ENCODE measurements around the gene MRPS5. TPM values are rescaled to one million over a fixed set of nuclear protein-coding genes. Genes with fewer than 3 reads are reported as not detected.

Gene MRPS5
- total RNA-seq, 1 donor from 2014 or later, result 60.7 TPM

DNA sequence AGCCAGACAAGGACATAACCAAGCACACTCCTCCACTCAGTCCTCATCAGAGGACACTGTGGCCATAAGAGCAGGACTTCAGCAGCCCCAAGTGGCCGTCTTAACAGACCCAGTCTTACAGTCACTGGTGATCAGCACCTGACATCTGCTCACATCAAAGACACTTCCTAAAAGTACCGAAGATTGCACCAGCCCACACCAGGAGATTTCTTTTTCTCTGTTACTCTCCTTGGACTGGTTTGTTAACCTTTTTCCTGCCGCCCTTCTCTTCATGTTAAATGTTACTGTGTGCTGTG, 44.1 kb downstream of the MRPS5 start:
- no peaks in the 10 kb centered on the region for H3K9me3 Mint-ChIP-seq
- H3K4me1 Mint-ChIP-seq, result peaks cover 19% of the 10 kb centered on the region
- TF ChIP-seq, protein P1, sequence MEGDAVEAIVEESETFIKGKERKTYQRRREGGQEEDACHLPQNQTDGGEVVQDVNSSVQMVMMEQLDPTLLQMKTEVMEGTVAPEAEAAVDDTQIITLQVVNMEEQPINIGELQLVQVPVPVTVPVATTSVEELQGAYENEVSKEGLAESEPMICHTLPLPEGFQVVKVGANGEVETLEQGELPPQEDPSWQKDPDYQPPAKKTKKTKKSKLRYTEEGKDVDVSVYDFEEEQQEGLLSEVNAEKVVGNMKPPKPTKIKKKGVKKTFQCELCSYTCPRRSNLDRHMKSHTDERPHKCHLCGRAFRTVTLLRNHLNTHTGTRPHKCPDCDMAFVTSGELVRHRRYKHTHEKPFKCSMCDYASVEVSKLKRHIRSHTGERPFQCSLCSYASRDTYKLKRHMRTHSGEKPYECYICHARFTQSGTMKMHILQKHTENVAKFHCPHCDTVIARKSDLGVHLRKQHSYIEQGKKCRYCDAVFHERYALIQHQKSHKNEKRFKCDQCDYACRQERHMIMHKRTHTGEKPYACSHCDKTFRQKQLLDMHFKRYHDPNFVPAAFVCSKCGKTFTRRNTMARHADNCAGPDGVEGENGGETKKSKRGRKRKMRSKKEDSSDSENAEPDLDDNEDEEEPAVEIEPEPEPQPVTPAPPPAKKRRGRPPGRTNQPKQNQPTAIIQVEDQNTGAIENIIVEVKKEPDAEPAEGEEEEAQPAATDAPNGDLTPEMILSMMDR (conservative IDR thresholded peaks at IDR 0.05), result no peak
- H3K36me3 Mint-ChIP-seq (ENCODE audit: low read depth), result no peaks in the 10 kb centered on the region
- H3K4me3 Mint-ChIP-seq, result peak overlapping the region; percentile 79
- peaks cover 37% of the 10 kb centered on the region for H3K27me3 Mint-ChIP-seq (ENCODE audit: low read depth)
- DNase-seq (ENCODE audit: low read depth, low spot score), result no peak
- no peak overlapping the region for H3K27ac Mint-ChIP-seq (ENCODE audit: unreplicated experiment)

DNA sequence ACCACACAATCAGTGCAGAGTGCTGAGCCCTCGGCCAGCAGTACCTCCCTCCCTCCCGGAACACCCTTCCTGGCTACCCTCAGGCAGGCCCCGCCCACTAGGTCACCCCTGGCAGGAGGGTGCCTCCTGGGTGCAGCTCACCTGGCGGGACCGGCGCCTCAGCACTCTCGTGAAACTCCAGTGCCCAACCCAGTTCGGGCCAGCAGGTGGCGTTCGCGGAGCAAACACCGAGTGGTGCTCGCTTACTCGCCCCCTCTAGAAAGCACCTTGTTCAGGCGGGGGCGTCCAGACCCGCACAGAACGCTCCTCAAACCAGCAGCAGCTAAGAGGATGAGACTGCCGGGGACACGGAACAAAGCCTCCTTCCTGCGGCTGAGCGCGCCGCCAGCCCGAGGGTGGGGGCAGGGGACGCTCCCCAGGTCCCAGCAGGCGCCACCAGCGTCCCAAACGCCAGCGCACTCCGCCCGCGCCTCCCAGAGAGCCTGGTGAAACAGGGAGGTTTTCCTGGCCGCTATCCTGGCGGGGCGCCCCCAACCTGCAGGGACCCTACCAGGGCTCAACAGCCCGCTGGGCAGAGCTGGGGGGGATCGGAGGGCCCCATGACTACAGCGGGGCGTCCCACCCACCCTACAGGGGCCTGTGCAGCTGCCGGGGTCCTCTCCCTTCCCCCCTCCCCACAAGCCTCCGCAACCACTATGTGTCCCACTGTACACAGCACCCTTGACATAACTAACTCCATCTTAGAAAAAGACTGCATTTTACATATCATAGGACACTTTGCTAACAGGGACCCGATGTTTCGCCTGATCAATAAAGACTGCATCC, 44.7 kb downstream of the MRPS5 start:
- H3K4me1 Mint-ChIP-seq, result peaks cover 19% of the 10 kb centered on the region
- H3K27ac Mint-ChIP-seq (ENCODE audit: unreplicated experiment), result no peak overlapping the region
- peaks cover 39% of the 10 kb centered on the region for H3K27me3 Mint-ChIP-seq (ENCODE audit: low read depth)
- DNase-seq (ENCODE audit: low read depth, low spot score), result peak; percentile 73
- H3K36me3 Mint-ChIP-seq (ENCODE audit: low read depth), result no peaks in the 10 kb centered on the region
- no peaks in the 10 kb centered on the region for H3K9me3 Mint-ChIP-seq
- TF ChIP-seq, protein P1 (conservative IDR thresholded peaks at IDR 0.05), result peak; percentile 92
- H3K4me3 Mint-ChIP-seq, result peak overlapping the region; percentile 79

DNA sequence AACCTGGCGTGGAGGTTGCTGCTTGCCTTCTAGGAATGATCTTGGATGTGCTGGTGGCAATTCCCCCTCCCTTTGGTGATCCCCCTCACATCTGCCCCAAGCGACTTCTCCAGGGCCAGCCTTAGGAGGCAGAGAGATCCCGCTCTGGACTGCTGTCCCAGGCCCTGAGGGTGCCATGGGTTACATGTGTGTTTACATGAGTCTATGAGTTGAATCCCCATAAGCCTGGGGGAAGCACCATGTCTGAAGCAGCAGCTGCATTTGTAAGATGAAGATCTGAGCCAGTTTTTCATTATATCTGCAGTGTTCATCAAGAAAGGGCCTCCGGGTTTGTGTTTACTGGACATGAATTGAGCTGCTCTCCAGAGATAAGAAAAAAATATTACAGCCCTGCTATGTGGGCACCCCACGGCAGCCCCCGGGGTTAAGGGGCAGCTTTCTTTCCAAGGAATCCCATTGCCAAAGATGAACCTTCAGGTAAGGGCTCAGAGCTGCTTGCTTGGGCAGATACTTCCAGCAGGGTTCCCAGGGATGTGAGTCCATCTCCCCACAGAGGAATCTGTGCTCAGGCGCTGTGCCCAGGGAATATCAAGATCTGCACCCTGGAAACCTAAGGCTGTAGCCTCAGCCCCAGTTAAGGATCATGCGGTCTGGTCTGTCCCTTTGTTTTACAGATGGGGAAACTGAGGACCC, 46.0 kb downstream of the MRPS5 start:
- Mint-ChIP-seq H3K27me3 (ENCODE audit: low read depth) (peaks cover 39% of the 10 kb centered on the region), H3K4me3 (no peak overlapping the region)

DNA sequence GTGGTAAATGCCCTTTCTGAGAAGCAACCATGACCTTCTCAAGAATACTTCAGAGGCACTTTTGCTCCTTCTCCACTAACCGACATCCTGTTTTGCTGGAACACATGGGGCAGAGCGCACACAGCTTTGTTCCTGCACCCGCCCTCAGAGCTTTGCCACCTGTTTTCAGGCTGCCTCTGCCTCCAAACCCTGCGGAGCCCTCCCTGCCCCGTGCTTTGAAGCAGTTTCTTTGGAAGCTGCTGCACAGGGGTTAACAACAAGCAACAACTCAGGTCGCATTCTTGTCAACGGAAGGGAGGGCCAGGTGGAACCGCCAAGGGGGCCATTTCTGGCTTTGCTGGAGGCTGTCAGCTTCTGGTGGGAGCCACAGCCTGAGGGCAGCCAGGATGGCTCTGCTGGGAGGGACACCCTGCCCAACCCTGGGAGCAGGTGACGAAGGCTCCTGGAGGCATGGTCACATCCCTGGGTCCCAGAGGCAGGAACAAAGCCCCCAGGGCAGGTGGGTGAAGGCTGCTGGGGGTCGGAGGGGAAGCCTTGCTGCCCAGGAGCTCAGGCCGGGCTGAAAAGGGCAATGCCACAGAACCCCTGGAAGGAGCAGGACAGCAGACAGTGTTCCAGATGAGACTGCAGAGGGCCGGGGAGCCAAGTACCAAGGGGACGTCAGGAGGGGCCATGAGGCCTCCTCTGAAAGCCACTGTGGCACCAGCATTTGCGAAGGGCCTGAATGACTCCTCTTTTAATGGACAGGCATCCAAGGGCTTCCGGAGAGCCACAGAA, 46.8 kb downstream of the MRPS5 start:
- Mint-ChIP-seq H3K4me1 (peaks cover 16% of the 10 kb centered on the region), H3K27ac (ENCODE audit: unreplicated experiment) (no peak overlapping the region), H3K4me3 (no peak overlapping the region), H3K36me3 (ENCODE audit: low read depth) (no peaks in the 10 kb centered on the region), H3K27me3 (ENCODE audit: low read depth) (peaks cover 37% of the 10 kb centered on the region), H3K9me3 (no peaks in the 10 kb centered on the region)
- TF ChIP-seq, protein P1 (conservative IDR thresholded peaks at IDR 0.05), result no peak
- DNase-seq (ENCODE audit: low read depth, low spot score), result no peak

More for the DNA sequence above, 46.0 kb downstream of the MRPS5 start:
- no peak for DNase-seq (ENCODE audit: low read depth, low spot score)
- H3K36me3 Mint-ChIP-seq (ENCODE audit: low read depth), result no peaks in the 10 kb centered on the region
- no peak overlapping the region for H3K27ac Mint-ChIP-seq (ENCODE audit: unreplicated experiment)
- peaks cover 19% of the 10 kb centered on the region for H3K4me1 Mint-ChIP-seq
- H3K9me3 Mint-ChIP-seq, result no peaks in the 10 kb centered on the region
- TF ChIP-seq, protein P1 (conservative IDR thresholded peaks at IDR 0.05), result no peak

DNA sequence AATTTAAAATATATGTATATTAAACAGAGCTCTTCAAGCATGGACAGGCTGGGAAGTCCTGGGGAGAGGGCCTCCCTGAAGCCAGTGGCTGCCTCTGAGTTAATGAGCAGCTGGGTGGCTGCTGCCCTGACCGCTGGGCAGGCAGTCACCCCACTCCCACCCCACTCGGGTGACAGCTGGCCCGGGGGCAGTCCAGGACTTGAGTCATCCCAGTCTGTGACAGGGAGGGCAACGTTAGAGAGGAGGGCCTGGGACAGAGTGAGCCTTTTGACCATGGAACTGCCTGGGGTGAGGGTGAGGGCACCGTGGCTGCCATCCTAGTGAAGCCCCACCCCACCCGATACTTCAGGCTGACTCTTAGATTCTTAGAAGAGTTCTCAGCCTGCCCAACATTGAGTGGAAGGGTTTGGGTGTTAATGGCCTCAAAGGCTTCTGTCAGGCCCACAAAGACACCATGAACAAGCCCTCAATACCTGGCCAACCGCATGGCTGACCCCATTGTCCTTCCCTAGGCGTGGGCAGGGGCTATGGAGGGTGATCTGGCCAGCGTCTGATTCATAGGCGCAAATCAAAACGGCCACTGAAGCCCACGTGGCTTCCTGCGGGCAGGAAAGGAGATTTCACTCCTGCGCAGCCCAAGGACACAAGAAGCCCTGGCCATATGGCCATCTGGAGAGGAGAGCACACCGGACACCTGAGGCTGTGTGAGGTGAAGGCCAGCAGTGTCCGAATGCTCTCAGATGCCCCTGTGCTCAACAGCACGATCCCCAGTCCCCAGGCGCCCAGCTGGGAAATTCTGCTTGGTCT, 47.5 kb downstream of the MRPS5 start:
- H3K27me3 Mint-ChIP-seq (ENCODE audit: low read depth), result peaks cover 32% of the 10 kb centered on the region
- H3K36me3 Mint-ChIP-seq (ENCODE audit: low read depth), result no peaks in the 10 kb centered on the region
- no peak overlapping the region for H3K4me3 Mint-ChIP-seq
- DNase-seq (ENCODE audit: low read depth, low spot score), result no peak
- H3K4me1 Mint-ChIP-seq, result peaks cover 14% of the 10 kb centered on the region
- no peak overlapping the region for H3K27ac Mint-ChIP-seq (ENCODE audit: unreplicated experiment)
- TF ChIP-seq, protein P1 (conservative IDR thresholded peaks at IDR 0.05), result no peak
- H3K9me3 Mint-ChIP-seq, result no peaks in the 10 kb centered on the region
